OCI-LY3 (cell line): ENCODE results near the gene DIRAS2.

ENCODE experiments used
- CTCF ChIP-seq: fragments of 200-600, 300-600 bp; sonication (generic); IDR thresholded peaks from 2 replicates; pipeline ENCODE4 v1.5.1; 2014; ENCODE audit warnings: antibody characterized with exemption, low read length, low read depth
- EZH2phosphoT487 ChIP-seq: fragments of 200-600 bp; shearing (Covaris generic); IDR thresholded peaks from 2 replicates; pipeline ENCODE4 v1.6.1; 2018; ENCODE audit warnings: antibody characterized with exemption, mixed run types, low read depth

GRCh38 chr9:90632647-90633207 lies 9.9 kb downstream of the DIRAS2 start:
- no peak for TF ChIP-seq CTCF
- no peak for TF ChIP-seq EZH2phosphoT487
